OCI-LY7 (cell line): ENCODE measurements around the gene LANCL2.

ENCODE experiments used
- EZH2phosphoT487 ChIP-seq: fragments of 200-600 bp; sonication (generic); IDR thresholded peaks from 2 replicates; pipeline ENCODE4 v1.6.1; 2018; ENCODE audit warnings: low read depth, borderline replicate concordance, mild to moderate bottlenecking, mixed run types, antibody characterized with exemption, low read length, moderate library complexity, mixed read lengths
- TF ChIP-seq, protein P1 (sequence below): fragments of 200-600 bp; sonication (generic); conservative IDR thresholded peaks from 2 replicates; pipeline ENCODE4 v1.5.1; 2014; ENCODE audit warnings: mild to moderate bottlenecking, antibody characterized with exemption, low read length, moderate library complexity, mixed read lengths

DNA sequence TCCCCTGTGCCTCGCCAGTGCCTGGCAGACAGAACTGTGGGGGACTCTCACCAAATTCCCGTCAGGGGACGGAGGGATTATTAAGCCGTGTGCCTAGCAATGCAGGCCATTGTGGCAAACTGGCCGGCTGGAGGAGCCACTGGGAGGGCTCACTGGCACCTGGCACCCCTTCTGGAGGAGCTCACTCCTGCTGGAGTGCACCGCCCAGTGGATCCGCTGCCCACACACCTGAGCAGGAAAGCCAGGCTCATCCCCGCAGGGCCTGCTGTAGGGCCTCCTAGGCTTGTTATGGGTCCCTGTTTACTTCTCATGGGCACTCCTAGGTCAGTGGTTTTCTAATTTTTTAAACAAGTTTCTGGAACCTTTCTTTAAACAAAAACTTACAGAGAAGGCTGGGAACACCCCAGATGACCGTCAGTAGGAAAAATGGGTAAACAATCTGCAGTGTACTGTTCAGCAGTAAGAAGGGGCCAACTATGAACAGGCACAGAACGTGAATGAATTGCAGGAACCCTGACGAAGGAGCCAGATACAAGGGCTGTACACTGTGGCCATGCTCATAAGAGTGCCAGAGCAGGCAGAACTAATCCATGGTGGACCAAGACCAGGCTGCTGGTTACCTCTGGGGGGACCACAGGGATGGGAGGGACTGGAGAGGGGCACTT lies 64.8 kb downstream of the LANCL2 start:
- TF ChIP-seq, protein P1, sequence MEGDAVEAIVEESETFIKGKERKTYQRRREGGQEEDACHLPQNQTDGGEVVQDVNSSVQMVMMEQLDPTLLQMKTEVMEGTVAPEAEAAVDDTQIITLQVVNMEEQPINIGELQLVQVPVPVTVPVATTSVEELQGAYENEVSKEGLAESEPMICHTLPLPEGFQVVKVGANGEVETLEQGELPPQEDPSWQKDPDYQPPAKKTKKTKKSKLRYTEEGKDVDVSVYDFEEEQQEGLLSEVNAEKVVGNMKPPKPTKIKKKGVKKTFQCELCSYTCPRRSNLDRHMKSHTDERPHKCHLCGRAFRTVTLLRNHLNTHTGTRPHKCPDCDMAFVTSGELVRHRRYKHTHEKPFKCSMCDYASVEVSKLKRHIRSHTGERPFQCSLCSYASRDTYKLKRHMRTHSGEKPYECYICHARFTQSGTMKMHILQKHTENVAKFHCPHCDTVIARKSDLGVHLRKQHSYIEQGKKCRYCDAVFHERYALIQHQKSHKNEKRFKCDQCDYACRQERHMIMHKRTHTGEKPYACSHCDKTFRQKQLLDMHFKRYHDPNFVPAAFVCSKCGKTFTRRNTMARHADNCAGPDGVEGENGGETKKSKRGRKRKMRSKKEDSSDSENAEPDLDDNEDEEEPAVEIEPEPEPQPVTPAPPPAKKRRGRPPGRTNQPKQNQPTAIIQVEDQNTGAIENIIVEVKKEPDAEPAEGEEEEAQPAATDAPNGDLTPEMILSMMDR: no peak
- no peak for TF ChIP-seq EZH2phosphoT487
